RWPE1 (cell line): ENCODE results near the gene ZMYND11.

ENCODE experiments used
- CTCF ChIA-PET: fragments of 350-600 bp; sonication (Branson Sonifier 250); formaldehyde crosslinking; extraction: SDS; loops from one replicate; lab custom pipeline; 2021; lab: Yijun Ruan, JAX
- POLR2A ChIA-PET: fragments of 400-600 bp; formaldehyde crosslinking; extraction: SDS; loops from one replicate; lab custom pipeline; 2020; ENCODE audit warnings: antibody characterized with exemption; ENCODE audit not compliant: low non-redundant PET; lab: Yijun Ruan, JAX
- DNase-seq: peaks from one replicate; pipeline ENCODE4 v3.0.0; 2012; ENCODE audit warnings: low spot score
- H3K27ac ChIP-seq: fragments of 450-650 bp; 2 replicates; pipeline ENCODE4 v1.5.1; 2017
- TF ChIP-seq, protein P1 (sequence below): fragments of 450-650 bp; conservative IDR thresholded peaks from 2 replicates; pipeline ENCODE4 v1.5.1; 2017; ENCODE audit warnings: low read depth, mild to moderate bottlenecking

ZMYND11 gene

DNA sequence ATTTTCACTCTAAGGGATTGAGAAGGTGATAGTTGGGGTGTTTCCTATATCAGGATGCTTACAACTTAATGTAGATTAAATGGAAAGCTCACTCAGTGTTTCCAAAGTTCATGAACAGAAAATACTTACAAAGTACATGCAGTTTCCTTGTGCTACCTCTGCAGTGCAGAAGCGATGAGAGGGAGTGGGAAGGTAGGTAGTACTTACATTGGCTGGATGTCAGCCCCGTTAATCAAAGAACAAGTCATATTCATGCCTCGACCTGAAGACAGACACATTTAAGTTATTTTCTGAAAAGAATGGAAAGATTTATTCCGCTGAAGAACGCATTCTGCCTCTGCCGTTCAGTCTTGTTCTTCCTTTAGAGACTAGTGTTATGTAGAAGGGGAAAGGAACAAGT is 93.1 kb downstream of the ZMYND11 start:
- DNase-seq: no peak
- TF ChIP-seq, protein P1, sequence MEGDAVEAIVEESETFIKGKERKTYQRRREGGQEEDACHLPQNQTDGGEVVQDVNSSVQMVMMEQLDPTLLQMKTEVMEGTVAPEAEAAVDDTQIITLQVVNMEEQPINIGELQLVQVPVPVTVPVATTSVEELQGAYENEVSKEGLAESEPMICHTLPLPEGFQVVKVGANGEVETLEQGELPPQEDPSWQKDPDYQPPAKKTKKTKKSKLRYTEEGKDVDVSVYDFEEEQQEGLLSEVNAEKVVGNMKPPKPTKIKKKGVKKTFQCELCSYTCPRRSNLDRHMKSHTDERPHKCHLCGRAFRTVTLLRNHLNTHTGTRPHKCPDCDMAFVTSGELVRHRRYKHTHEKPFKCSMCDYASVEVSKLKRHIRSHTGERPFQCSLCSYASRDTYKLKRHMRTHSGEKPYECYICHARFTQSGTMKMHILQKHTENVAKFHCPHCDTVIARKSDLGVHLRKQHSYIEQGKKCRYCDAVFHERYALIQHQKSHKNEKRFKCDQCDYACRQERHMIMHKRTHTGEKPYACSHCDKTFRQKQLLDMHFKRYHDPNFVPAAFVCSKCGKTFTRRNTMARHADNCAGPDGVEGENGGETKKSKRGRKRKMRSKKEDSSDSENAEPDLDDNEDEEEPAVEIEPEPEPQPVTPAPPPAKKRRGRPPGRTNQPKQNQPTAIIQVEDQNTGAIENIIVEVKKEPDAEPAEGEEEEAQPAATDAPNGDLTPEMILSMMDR: no peak
- ChIA-PET POLR2A (no interaction called here), CTCF (no interaction called here)
- H3K27ac ChIP-seq: no peak overlapping the region

DNA sequence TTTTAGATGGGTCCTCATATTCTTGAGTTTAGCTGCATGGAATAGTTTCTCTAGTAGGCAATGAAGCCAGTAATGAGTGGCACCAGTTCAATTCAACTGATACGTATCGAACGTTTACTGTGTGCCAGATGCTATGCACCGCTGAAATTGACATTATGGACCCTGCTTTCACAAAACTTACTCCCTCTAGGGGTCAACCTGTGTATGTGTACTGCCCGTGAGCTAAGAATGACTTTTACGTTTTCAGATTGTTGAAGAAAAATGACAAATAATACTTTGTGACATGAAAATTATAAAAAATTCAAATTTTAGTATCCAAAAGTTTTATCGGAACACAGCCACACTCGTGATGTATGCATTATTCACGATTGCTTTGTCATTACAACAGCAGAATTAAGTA is 95.5 kb downstream of the ZMYND11 start:
- no peak for DNase-seq
- H3K27ac ChIP-seq: no peak overlapping the region
- TF ChIP-seq, protein P1: peak; percentile 27
- CTCF ChIA-PET: interaction anchor here (0.6 to 0.9 kb wide), 3 partner anchors 21 to 149 kb away, joined by 3 to 4 read pairs (median 3); no protein-coding TSS in a partner anchor
- POLR2A ChIA-PET: no interaction called here

DNA sequence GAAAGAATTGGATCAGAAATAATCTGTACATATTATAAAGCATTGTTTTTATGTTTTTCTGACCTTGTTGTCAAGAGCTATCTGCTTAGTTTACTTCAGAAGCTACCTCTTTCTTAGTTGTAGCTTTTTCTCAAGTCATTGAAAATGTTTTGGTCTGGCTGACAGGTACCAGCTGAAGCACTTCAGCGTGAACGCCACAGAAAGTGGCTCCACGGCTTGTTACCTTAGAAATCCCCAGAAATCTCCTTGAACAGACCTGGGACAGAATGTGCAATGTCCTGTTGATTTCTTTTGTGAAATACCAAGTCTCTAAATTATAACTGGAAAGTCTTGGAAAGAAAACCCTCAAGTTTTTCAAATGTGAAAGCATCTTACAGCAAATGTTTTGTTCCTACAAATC is 96.8 kb downstream of the ZMYND11 start:
- ChIA-PET CTCF (no interaction called here), POLR2A (no interaction called here)
- TF ChIP-seq, protein P1: no peak
- DNase-seq: no peak
- H3K27ac ChIP-seq: no peak overlapping the region

DNA sequence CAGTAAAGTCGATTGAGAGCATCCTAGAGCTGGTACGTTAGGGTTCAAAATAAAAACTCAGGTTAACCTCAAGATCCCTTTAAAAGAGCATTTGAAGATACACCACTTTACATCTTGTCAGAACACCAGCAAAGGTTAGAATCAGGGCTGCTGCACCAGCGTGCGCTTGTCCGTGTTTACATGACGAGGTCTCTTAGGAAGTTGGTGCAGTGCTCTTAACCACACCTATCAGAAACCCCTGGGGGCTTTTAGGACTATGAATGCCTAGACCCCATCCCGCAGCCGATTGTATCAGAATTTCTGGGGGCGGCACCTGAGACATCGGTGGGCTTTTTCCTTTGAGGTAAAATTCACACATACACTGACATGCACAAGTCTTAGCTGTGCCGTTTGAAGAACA is 97.6 kb downstream of the ZMYND11 start:
- ChIA-PET CTCF (no interaction called here), POLR2A (no interaction called here)
- TF ChIP-seq, protein P1: no peak
- no peak for DNase-seq
- no peak overlapping the region for H3K27ac ChIP-seq

DNA sequence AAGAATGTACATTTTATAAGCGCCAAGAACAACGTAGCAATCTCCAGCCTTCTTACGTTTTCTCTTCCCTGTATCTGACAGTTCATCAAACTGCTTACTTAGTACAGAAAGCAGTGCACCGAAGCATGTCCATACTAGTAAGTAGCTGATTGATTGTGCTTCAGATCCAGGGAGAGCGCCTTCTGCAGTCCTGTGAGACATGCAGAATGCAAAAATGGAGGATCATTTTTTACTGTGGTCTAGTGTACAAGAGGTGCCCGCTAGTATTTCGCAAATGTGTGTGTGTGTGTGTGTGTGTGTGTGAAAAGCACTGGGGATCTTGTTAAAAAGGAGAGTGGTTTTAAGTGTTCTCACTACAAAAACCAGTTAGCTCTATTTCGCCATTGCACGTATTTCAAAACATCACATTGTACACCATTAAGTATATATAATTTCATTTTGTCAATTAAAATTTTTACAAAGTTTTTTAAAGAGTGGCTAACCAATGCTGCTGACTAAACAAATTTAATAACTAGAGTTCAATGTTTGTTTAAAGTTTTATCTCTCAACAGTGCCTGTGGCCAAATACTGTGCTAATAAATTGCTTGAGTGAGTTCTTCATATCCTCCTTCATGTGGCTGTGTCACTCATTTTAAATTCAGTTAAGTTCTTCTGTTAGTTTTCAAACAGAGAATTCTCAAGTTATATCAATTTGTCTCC is 99.6 kb downstream of the ZMYND11 start:
- no peak overlapping the region for H3K27ac ChIP-seq
- CTCF ChIA-PET: no interaction called here
- no peak for DNase-seq
- POLR2A ChIA-PET: no interaction called here
- TF ChIP-seq, protein P1: no peak

DNA sequence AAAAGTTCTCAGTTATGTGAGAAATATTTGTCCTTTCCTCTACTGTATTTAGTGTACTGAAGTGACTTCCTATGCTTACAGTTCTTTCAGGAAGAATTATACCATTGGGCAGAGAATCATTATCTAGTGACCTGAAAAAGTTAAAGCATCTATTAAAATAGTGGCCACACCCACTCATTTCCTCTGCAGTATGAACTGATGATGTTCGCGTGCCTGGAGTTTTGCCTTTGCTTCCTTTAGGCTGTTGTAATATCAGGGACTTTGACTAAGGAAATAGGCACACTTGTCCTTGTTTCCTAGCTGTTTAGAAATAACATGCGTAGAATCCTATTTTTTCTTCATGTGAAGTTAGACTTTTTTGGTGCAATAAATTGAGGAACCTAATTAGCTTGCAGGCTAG is 100.7 kb downstream of the ZMYND11 start:
- CTCF ChIA-PET: no interaction called here
- POLR2A ChIA-PET: no interaction called here
- no peak overlapping the region for H3K27ac ChIP-seq
- TF ChIP-seq, protein P1: no peak
- DNase-seq: no peak
